ENCODE data around the gene MTHFD1L.
"Not testable (repeated sequence)": the region's sequence is repeated elsewhere in the genome, so short reads cannot be mapped to it uniquely, and the experiment has no call there.

Gene MTHFD1L

GRCh38 chr6:151067684-151068596 is 202.4 kb downstream of the MTHFD1L start:
- peak; percentile 92 for DNase-seq (ENCODE audit: low read depth)

- DNase-seq (ENCODE audit: low read depth) = peak; percentile 73
Observed at GRCh38 chr6:151068761-151069312, 203.3 kb downstream of the MTHFD1L start.

DNA sequence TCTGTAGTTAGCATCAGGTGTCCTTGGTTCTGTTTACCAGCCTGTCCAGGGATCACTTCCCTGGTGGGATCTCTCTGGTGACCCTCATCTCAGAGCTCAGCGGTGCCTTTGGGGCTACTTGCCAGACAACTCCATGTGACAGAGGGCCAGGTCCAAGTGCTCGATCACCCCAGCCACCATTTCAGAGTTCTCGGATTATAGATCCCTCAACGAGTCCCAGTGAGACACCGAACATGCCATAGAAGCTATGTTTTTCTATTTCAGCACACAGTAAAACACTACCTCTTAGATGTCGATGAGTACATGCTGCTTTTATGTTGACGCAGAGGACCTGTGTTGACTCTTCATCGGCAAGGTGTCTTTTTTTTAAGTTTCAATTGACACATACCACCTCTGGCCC is 204.1 kb downstream of the MTHFD1L start:
- no peak for DNase-seq (ENCODE audit: low read depth)

GRCh38 chr6:151070631-151071051 is 205.1 kb downstream of the MTHFD1L start:
- no peak for DNase-seq (ENCODE audit: low read depth)

- no peak for DNase-seq (ENCODE audit: low read depth)
Observed at GRCh38 chr6:151071295-151071694, 205.8 kb downstream of the MTHFD1L start.

- no peak for DNase-seq (ENCODE audit: low read depth)
Observed at GRCh38 chr6:151073146-151073545, 207.6 kb downstream of the MTHFD1L start.

GRCh38 chr6:151073701-151074100 is 208.2 kb downstream of the MTHFD1L start:
- DNase-seq (ENCODE audit: low read depth) = no peak

DNA sequence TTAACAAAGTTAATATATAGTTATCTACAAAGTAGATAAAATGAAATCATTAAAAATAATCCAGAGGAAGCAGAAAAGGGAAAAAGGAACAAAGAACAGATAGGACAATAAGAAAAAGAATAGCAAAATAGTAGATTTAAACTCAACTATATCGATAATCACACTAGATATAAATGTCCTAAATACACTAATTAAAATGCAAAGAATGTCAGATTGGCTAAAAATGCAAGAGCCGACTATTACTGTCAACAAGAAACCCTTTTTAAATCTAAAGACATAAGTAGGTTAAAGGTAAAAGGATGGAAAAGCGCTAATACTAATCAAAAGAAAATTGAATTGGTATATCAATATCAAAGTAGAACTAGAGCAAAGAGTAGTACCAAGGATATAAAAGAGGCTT is 209.5 kb downstream of the MTHFD1L start:
- no peak for DNase-seq (ENCODE audit: low read depth)

GRCh38 chr6:151075527-151075926 is 210.0 kb downstream of the MTHFD1L start:
- DNase-seq (ENCODE audit: low read depth) = no peak

- no peak for DNase-seq (ENCODE audit: low read depth)
Observed at GRCh38 chr6:151075930-151076555, 210.5 kb downstream of the MTHFD1L start.

DNA sequence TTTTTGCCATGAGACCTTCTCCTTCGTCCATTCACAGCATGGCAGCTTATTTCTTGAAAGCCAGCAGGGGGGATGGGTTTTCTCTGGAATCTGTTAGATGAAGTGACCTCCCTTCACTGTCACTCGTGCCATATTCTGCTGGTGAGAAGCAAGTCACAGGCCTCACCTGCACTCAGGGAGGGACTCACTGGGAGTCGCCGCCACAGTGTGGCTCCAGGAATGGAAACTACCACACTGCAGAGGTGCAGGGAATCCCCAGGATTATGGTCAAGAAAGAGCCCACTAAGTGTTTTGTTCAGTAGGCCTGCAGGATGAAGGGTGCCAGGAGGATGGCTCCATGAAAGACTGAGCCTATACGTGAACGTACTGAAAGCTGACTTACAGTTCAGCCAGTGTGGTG is 213.2 kb downstream of the MTHFD1L start:
- DNase-seq (ENCODE audit: low read depth) = no peak

- DNase-seq (ENCODE audit: low read depth) = no peak
Observed at GRCh38 chr6:151081656-151082055, 216.2 kb downstream of the MTHFD1L start.

- no peak for DNase-seq (ENCODE audit: low read depth)
Observed at GRCh38 chr6:151082079-151082478, 216.6 kb downstream of the MTHFD1L start.

GRCh38 chr6:151084275-151084674 is 218.8 kb downstream of the MTHFD1L start:
- no peak for DNase-seq (ENCODE audit: low read depth)

DNA sequence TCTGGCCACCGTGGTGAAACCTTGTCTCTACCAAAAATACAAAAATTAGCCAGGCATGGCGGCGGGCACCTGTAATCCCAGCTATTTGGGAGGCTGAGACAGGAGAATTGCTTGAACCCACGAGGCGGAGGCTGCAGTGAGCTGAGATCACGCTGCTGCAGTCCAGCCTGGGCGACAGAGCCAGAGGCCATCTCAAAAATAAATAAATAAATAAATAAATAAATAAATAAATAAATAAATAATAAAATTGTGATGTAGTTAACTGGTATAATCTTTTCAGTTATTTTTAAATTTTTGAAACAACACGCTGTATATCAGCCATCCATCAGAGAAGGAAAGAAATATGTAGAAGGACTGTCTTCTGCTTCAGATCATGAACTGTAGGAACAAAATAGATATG is 221.6 kb downstream of the MTHFD1L start:
- not testable (repeated sequence) for DNase-seq (ENCODE audit: low read depth)

DNA sequence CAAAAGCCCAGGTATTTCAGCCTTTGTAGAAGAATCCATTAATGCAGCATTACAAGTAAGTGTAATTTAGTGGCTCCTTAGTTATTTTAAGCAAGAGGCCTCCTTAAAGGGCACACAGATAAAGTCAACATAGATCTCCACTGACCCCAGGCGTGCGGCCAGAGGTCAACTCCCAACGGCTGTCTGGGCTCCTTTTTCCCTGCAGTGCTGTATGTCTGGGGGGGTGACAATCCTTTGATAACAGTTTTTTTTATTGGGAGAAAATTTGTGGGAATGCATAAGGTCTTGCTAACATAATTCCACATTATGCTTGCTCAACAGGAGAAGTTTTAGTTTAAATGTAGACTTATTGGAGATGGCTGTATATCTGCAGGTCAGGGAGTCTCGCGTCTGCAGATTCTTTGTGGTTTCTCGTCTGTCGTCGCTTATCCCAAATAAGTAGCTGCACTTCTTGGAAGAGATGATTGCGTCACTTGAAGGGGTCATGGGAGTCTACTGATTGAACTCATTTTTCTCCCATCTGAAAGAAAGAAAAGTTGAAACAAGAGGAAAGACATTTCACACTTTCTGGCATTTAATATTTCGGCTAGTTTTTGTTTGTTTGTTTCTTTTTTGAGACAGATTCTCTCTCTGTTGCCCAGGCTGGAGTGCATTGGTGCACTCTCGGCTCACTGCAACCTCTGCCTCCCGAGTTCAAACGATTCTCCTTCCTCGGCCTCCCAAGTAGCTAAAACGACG is 222.5 kb downstream of the MTHFD1L start:
- DNase-seq (ENCODE audit: low read depth) = no peak

- DNase-seq (ENCODE audit: low read depth) = no peak
Observed at GRCh38 chr6:151088599-151088935, 223.1 kb downstream of the MTHFD1L start.

- DNase-seq (ENCODE audit: low read depth) = no peak
Observed at GRCh38 chr6:151088963-151089362, 223.5 kb downstream of the MTHFD1L start.

- no peak for DNase-seq (ENCODE audit: low read depth)
Observed at GRCh38 chr6:151089978-151090377, 224.5 kb downstream of the MTHFD1L start.

DNA sequence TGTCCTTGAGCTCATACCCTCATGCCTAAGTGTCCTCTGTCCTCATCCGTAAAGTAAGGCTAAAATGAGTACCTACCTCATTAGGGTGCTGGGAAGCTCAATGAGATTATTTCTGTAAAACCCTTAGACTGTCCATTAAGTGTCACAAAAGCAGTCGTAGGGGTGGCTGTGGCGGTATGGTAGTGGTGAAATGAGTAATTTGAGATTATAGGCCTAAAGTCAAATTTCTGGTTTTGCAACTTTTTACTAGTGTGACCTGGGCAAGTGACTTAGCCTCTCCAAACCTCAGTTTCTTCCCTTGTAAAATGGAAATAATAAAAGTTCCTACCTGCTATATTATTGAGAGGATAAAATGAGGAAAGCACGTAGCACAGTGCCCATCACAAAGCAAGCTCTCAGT is 226.1 kb downstream of the MTHFD1L start:
- DNase-seq (ENCODE audit: low read depth) = no peak

DNA sequence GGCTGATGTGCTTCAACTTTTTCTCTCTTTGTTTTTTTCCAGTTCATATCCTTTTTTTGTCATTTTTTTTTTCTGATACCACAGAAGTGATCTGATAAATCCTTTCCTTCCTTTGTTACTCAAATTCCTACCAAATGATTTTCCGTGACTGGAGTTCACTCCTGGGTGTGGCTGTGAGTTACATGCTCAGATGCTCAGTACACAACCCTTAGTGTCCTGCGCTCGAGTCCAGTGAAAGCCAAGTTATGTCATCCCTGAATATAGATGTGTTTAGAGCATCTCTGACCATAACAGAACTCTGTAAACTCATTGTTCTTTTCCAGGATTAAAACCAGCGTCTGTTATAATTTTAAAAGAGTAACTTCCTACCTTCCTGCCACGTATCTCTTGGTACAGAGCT is 227.1 kb downstream of the MTHFD1L start:
- no peak for DNase-seq (ENCODE audit: low read depth)

DNA sequence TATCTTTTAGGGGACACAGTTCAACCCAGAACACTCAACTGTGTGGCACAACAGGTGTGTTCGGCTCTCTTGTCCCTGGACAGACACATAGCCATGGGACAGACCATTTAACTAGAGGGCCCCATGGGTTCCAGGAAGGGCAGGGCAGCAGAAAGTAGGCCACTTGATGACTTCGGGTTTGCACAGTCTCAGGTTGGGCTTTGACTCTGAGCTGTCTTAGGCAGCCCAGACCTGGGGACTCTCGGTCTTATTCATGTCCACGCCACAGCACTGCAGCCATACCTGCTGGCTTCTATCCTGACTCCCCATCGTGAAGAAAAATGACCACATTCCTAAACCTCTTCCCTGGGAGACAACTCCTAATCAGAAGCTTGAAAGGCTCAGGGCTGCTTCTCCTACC is 228.2 kb downstream of the MTHFD1L start:
- no peak for DNase-seq (ENCODE audit: low read depth)
